ENCODE measurements around the gene NMNAT3.

- no peak for TF ChIP-seq PKNOX1 (IDR thresholded peaks at IDR 0.05)
- TF ChIP-seq BHLHE40 (IDR thresholded peaks at IDR 0.05; ENCODE audit: borderline replicate concordance), result no peak
- no peak for TF ChIP-seq FOXM1 (IDR thresholded peaks at IDR 0.05; ENCODE audit: borderline replicate concordance)
- no peak for TF ChIP-seq ELF4 (IDR thresholded peaks at IDR 0.05)
- TF ChIP-seq SUZ12 (IDR thresholded peaks at IDR 0.05), result no peak
- no peak for TF ChIP-seq SP1 (IDR thresholded peaks at IDR 0.05)
- TF ChIP-seq CTBP1 (IDR thresholded peaks at IDR 0.05; ENCODE audit: borderline replicate concordance), result no peak
- TF ChIP-seq TARDBP (IDR thresholded peaks at IDR 0.05), result no peak
- TF ChIP-seq NFRKB (IDR thresholded peaks at IDR 0.05), result no peak
Measured at GRCh38 chr3:139532976-139533375, 144.8 kb downstream of the NMNAT3 start.

Measured in HEK293T (cell line).